ENCODE data around the gene RPUSD1. TPM values are rescaled to one million over a fixed set of nuclear protein-coding genes. Genes with fewer than 3 reads are reported as not detected.

Gene RPUSD1
- total RNA-seq, 4 donors from 2014 or later = 20.3 to 33.3 (median 24.9) TPM

DNA sequence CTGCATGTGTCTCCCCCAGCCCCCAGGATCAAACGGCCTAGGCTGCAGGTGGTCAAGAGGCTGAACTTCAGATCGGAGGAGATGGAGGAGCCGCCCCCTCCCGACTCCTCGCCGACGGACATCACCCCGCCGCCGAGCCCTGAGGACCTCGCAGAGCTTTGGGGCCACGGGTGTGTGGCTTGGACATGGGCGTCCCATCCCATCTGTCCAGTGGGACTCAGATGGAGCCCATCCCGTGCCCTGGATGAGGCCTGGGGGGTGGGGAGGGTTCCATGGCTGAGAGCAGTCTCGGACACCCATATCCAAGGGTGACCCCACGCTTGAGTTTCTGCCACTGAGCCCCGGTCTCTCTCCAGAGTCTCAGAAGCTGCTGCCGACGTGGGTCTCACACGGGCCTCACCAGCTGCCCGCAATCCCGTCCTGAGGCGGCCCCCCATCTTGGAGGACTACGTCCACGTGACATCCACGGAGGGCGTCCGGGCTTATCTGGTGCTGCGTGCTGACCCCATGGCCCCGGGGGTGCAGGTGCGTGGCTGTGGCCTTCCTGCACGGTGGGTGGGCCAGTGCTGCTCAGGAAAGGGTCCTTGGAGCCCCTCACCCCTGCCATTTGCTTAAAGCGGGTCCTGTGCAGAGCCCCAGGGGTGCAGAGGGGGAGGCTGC lies 1.1 kb upstream of the RPUSD1 start:
- WGBS, 2 donors = 72 to 80% methylated on average over 1 to 2 of the region's 33 CpGs
- Histone ChIP-seq H3K4me3 (peak overlapping the region; percentile 75 to 99 (median 88)), H3K27ac (peak overlapping the region in 2 of 4 donors; percentile 69 to 83), H3K9me3 (no peaks in the 10 kb centered on the region), H3K36me3 (peaks cover 0 to 49% (median 0%) of the 10 kb centered on the region in 3 donors), H3K4me1 (peaks cover 20 to 41% (median 20%) of the 10 kb centered on the region in 3 donors), H3K27me3 (no peaks in the 10 kb centered on the region)
- intact Hi-C loops (cut with DNase I) = loop anchor here (5.0 kb wide), 1 partner anchor 77 kb away; no protein-coding TSS in a partner anchor
- TF ChIP-seq POLR2A (IDR thresholded peaks at IDR 0.05) (no peak), CTCF (IDR thresholded peaks at IDR 0.05) (no peak)
- DNase-seq = no peak

DNA sequence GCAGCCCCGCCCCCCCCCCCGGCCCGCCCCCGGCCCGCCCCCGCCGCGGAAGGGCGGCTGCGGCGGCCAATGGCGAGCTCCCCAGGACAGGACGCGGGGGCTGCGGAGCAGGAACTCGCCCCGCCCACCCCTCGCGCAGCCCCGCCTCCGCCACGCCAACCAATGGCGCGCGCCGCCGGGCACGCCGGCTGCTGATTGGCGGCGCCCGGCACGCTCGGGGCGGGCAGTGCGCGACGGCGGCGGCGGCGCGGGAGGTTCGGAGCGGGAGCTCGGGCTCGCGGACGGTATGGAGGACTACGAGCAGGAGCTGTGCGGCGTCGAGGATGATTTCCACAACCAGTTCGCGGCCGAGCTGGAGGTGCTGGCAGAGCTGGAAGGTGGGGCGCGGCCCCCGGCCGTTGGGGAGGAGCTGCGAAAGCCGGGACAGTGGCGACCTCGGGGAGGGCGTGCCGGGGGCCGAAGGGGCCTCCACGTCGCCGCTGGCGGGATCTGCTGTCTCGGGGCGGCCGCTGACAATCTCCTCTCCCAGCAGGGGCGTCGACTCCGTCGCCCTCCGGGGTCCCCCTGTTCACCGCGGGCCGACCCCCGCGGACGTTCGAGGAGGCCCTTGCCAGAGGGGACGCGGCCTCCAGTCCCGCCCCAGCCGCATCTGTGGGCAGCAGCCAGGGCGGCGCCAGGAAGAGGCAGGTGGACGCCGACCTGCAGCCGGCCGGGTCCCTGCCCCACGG lies 382 bp upstream of the RPUSD1 start, which contains the start of gene CHTF18:
Gene CHTF18, plus strand, starts transcription at position 222 of the 728 bp plus-strand sequence. Its CDS starts 65 bp downstream, at position 287.
- H3K27ac ChIP-seq = peak within 1 kb of the TSS; percentile 78 to 90 (median 84)
- H3K9me3 ChIP-seq = no peaks in the 10 kb centered on the region
- peaks cover 0 to under 1% (median 0%) of the 10 kb centered on the region in 4 donors for H3K27me3 ChIP-seq
- TF ChIP-seq POLR2A (IDR thresholded peaks at IDR 0.05) (no peak), CTCF (IDR thresholded peaks at IDR 0.05) (no peak)
- no CpG with 5 or more reads among the region's 97 CpGs for WGBS, 2 donors
- DNase-seq = peak; percentile 27
- peaks cover 24 to 48% (median 26%) of the 10 kb centered on the region in 3 donors for H3K4me1 ChIP-seq
- peak within 1 kb of the TSS; percentile 80 to 99 (median 93) for H3K4me3 ChIP-seq
- H3K36me3 ChIP-seq = peaks cover 0 to 46% (median 0%) of the 10 kb centered on the region in 3 donors
- intact Hi-C loops (cut with DNase I) = loop anchor here (5.0 kb wide), 1 partner anchor 76 kb away; no protein-coding TSS in a partner anchor

- no peak for DNase-seq
- Histone ChIP-seq H3K27ac (peak overlapping the region; percentile 69 to 90 (median 84)), H3K4me1 (peaks cover 32 to 59% (median 36%) of the 10 kb centered on the region in 3 donors), H3K27me3 (peaks cover 0 to 11% (median 0%) of the 10 kb centered on the region in 4 donors), H3K36me3 (peaks cover 0 to 36% (median 0%) of the 10 kb centered on the region in 3 donors), H3K9me3 (no peaks in the 10 kb centered on the region), H3K4me3 (peak overlapping the region; percentile 80 to 99 (median 93))
- 0% methylated on average over 4 of the region's 47 CpGs; no CpG with 5 or more reads in 1 of the 2 donors for WGBS, 2 donors
- intact Hi-C loops (cut with DNase I) = loop anchor here (5.0 kb wide), 1 partner anchor 75 kb away; no protein-coding TSS in a partner anchor
- TF ChIP-seq CTCF (IDR thresholded peaks at IDR 0.05) = no peak
- TF ChIP-seq POLR2A (IDR thresholded peaks at IDR 0.05) = no peak
These were observed 737 bp downstream of the RPUSD1 start for GRCh38 chr16:787321-787966.

- 31 to 60% methylated on average over 5 to 23 of the region's 58 CpGs for WGBS, 2 donors
- Histone ChIP-seq H3K4me1 (peaks cover 32 to 64% (median 36%) of the 10 kb centered on the region in 3 donors), H3K4me3 (no peak overlapping the region), H3K27me3 (peaks cover 0 to 27% (median 0%) of the 10 kb centered on the region in 4 donors), H3K9me3 (no peaks in the 10 kb centered on the region), H3K36me3 (peaks cover 0 to 20% (median 0%) of the 10 kb centered on the region in 3 donors), H3K27ac (no peak overlapping the region)
- no peak for DNase-seq
- intact Hi-C loops (cut with DNase I) = loop anchor here (5.0 kb wide), 1 partner anchor 74 kb away; no protein-coding TSS in a partner anchor
- peak; percentile 29 to 85 (median 74) for TF ChIP-seq CTCF (IDR thresholded peaks at IDR 0.05)
- no peak for TF ChIP-seq POLR2A (IDR thresholded peaks at IDR 0.05)
These were observed 2.3 kb downstream of the RPUSD1 start for GRCh38 chr16:785563-786535.

Measured in esophagus squamous epithelium (tissue), 5 donors.